Choroid plexus epithelial cell (primary cell): ENCODE results near the gene LARP4.
"Not testable (repeated sequence)": the region's sequence is repeated elsewhere in the genome, so short reads cannot be mapped to it uniquely, and the experiment has no call there.

Source experiments
- DNase-seq: peaks from one replicate; pipeline ENCODE4 v3.0.0-alpha.2; 2010; ENCODE audit warnings: low read depth
- H3K4me3 ChIP-seq: 2 replicates; pipeline ENCODE4 v1.5.1; 2011; ENCODE audit warnings: low read depth, mild to moderate bottlenecking, control low read depth, low read length, moderate library complexity
- CTCF ChIP-seq: conservative IDR thresholded peaks from 2 replicates; pipeline ENCODE4 v1.5.1; 2011; ENCODE audit warnings: low read depth, mild to moderate bottlenecking, control low read depth, inconsistent platforms, low read length, moderate library complexity

Gene LARP4

DNA sequence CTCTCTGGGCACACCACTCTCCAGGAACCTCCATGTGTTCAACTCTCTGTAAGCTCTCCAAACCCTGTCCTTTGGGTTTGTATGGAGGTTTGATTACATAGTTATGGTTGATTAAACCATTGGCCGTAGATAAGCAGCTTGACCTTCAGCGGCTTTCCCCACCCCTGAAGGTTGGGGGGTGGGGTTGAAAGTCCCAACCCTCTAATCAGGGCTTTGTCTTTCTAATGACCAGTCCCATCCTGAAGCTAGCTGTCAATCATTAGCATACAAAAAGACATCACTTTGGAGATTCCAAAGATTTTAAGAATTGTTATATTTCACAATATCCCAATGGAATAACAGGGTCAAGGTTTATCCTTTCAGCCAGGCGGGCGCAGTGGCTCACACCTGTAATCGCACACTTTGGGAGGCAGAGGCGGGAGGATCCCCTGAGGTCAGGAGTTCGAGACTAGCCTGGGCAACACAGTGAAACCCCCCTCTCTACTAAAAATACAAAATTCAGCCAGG is 12.7 kb upstream of the LARP4 start:
- no peak for DNase-seq
- no peak for TF ChIP-seq CTCF
- H3K4me3 ChIP-seq: no peak overlapping the region

GRCh38 chr12:50388793-50389192 is 11.9 kb upstream of the LARP4 start:
- not testable (repeated sequence) for DNase-seq, H3K4me3 ChIP-seq

DNA sequence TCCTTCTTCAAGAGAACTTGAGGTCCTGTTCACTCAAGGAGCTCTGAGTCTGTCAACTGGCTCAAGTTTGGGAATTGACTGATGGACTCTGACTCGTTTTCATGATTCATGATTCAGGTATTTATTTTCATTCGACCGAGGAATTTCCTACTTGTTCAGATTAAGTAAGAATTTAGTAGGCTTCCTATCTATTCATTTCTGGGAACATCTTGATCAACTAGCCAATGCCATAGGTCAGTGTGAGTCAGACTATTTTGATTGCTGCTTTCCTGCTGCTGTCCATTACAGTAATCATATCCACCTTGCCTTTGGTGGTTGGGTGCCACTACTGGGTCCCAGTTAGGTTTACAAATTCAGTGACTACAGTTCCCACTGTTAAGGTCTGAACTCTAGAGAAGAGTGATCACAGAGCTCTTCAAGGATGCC is 10.4 kb upstream of the LARP4 start:
- DNase-seq: peak; percentile 91
- no peak for TF ChIP-seq CTCF
- H3K4me3 ChIP-seq: no peak overlapping the region

DNA sequence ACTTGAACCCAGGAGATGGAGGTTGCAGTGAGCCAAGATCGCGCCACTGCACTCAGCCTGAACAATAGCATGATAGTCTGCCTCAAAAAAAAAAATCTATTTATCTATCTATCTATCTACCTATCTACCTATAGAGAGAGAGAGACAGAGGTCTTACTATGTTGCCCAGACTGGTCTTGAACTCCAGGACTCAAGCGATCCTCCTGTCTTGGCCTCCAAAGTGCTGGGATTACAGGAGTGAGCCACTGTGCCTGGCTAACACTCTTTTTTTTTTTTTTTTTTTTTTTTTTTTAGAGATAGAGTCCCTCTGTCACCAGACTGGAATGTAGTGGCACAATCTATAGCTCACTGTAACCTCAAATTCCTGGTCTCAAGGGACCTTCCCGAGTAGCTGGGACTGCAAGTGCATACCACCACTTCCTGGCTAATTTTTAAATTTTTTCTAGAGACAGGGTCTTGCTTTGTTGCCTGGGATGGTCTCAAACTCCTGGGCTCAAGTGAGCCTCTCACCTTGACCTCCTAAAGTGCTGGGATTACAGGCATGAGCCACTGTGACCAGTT is 6.1 kb upstream of the LARP4 start:
- H3K4me3 ChIP-seq: no peak overlapping the region
- DNase-seq: no peak
- no peak for TF ChIP-seq CTCF

GRCh38 chr12:50397117-50397650 is 3.5 kb upstream of the LARP4 start:
- TF ChIP-seq CTCF: no peak
- DNase-seq: no peak
- no peak overlapping the region for H3K4me3 ChIP-seq

GRCh38 chr12:50398931-50399330 is 1.8 kb upstream of the LARP4 start:
- no peak for TF ChIP-seq CTCF
- no peak overlapping the region for H3K4me3 ChIP-seq
- no peak for DNase-seq

DNA sequence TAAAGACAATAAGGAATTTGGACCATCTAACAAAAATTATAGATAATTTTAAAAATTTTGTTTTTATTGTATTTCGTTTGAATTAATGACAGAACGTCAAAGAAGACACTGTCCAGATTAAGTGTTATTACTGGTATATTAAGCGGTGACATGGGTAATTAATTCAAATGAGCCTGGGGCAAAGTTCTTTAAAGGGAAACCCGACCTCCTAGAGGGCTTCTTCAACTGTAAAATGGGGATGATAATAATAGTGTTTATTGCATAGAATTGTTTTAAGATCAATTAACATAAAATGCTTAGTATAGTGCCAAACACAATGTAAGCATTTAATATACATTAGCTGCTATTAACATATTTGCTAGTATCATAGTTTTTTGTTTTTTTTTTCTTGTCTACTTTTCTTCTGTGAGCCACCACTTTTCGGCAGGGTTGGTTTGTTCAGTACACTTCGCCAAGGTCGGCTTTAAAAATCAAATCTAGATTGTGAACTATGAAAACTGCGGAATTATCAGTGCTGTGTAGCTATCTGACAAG is 514 bp upstream of the LARP4 start:
- TF ChIP-seq CTCF: no peak
- DNase-seq: no peak
- peak overlapping the region; percentile 92 for H3K4me3 ChIP-seq
